Glutamatergic neuron (in vitro differentiated cells): ENCODE measurements around the gene EPS8. TPM values are rescaled to one million over a fixed set of nuclear protein-coding genes. Genes with fewer than 3 reads are reported as not detected.

ENCODE experiments used
- DNase-seq: peaks from one replicate; pipeline ENCODE4 v3.0.0; 2022
- H3K27ac Mint-ChIP-seq: one replicate; pipeline ENCODE4 v1.8.0; 2020; ENCODE audit warnings: mild to moderate bottlenecking, mixed read lengths, inconsistent platforms; ENCODE audit not compliant: unreplicated experiment
- H3K27me3 Mint-ChIP-seq: one replicate; pipeline ENCODE4 v1.8.0; 2020; ENCODE audit warnings: mild to moderate bottlenecking, moderate library complexity, mixed read lengths, inconsistent platforms; ENCODE audit not compliant: unreplicated experiment
- H3K36me3 Mint-ChIP-seq: one replicate; pipeline ENCODE4 v1.8.0; 2020; ENCODE audit warnings: mild to moderate bottlenecking, mixed read lengths, inconsistent platforms; ENCODE audit not compliant: unreplicated experiment
- H3K4me1 Mint-ChIP-seq: one replicate; pipeline ENCODE4 v1.8.0; 2020; ENCODE audit warnings: mild to moderate bottlenecking, low read depth, mixed read lengths, inconsistent platforms; ENCODE audit not compliant: unreplicated experiment
- H3K4me3 Mint-ChIP-seq: one replicate; pipeline ENCODE4 v1.8.0; 2020; ENCODE audit warnings: mild to moderate bottlenecking, mixed read lengths, inconsistent platforms; ENCODE audit not compliant: unreplicated experiment
- H3K9me3 Mint-ChIP-seq: one replicate; pipeline ENCODE4 v1.8.0; 2020; ENCODE audit warnings: mild to moderate bottlenecking, moderate library complexity, mixed read lengths, inconsistent platforms; ENCODE audit not compliant: unreplicated experiment
- CTCF ChIP-seq: fragments of 200-600 bp; sonication (generic); IDR thresholded peaks from one replicate; pipeline ENCODE4 v1.5.0; 2021; ENCODE audit not compliant: partially characterized antibody, unreplicated experiment
- total RNA-seq: library from RNA; stranded (reverse); fragmentation: NEBNext Ultra II Directional; extraction: Animal tissue kit (Norgen Biotek cat#: 25700); gene quantifications from one replicate; pipeline ENCODE4 v1.2.1, GENCODE V29; 2021; ENCODE audit not compliant: unreplicated experiment

Gene EPS8
- total RNA-seq, 1 donor from 2014 or later = 4.3 TPM

- no peak for DNase-seq
- TF ChIP-seq CTCF = no peak
- Mint-ChIP-seq H3K4me3 (no peak overlapping the region), H3K9me3 (no peaks in the 10 kb centered on the region), H3K4me1 (no peaks in the 10 kb centered on the region), H3K36me3 (no peaks in the 10 kb centered on the region), H3K27me3 (no peaks in the 10 kb centered on the region), H3K27ac (no peak overlapping the region)
Observed at GRCh38 chr12:15811214-15812127, 22.3 kb upstream of the EPS8 start.

GRCh38 chr12:15808652-15809051 is 19.5 kb upstream of the EPS8 start:
- no peaks in the 10 kb centered on the region for H3K4me1 Mint-ChIP-seq
- H3K36me3 Mint-ChIP-seq = no peaks in the 10 kb centered on the region
- no peak for TF ChIP-seq CTCF
- no peak overlapping the region for H3K4me3 Mint-ChIP-seq
- H3K27me3 Mint-ChIP-seq = no peaks in the 10 kb centered on the region
- no peak for DNase-seq
- no peak overlapping the region for H3K27ac Mint-ChIP-seq
- H3K9me3 Mint-ChIP-seq = no peaks in the 10 kb centered on the region

- Mint-ChIP-seq H3K4me1 (no peaks in the 10 kb centered on the region), H3K27me3 (no peaks in the 10 kb centered on the region), H3K9me3 (no peaks in the 10 kb centered on the region), H3K36me3 (no peaks in the 10 kb centered on the region), H3K27ac (no peak overlapping the region), H3K4me3 (no peak overlapping the region)
- no peak for DNase-seq
- TF ChIP-seq CTCF = no peak
Observed at GRCh38 chr12:15808250-15808649, 19.1 kb upstream of the EPS8 start.

- Mint-ChIP-seq H3K27me3 (no peaks in the 10 kb centered on the region), H3K36me3 (no peaks in the 10 kb centered on the region), H3K4me3 (no peak overlapping the region), H3K9me3 (no peaks in the 10 kb centered on the region), H3K27ac (no peak overlapping the region), H3K4me1 (no peaks in the 10 kb centered on the region)
- no peak for DNase-seq
- TF ChIP-seq CTCF = no peak
Observed at GRCh38 chr12:15806826-15807225, 17.6 kb upstream of the EPS8 start.
